ENCODE results near the gene APOE.
"Not testable (repeated sequence)": the region's sequence is repeated elsewhere in the genome, so short reads cannot be mapped to it uniquely, and the experiment has no call there.

APOE gene

GRCh38 chr19:44884566-44884965 is 21.0 kb upstream of the APOE start:
- DNase-seq: no peak

GRCh38 chr19:44886141-44886540 is 19.5 kb upstream of the APOE start:
- no peak for DNase-seq

- no peak for DNase-seq
Observed at GRCh38 chr19:44887648-44888047, 17.9 kb upstream of the APOE start.

GRCh38 chr19:44888335-44888734 is 17.3 kb upstream of the APOE start:
- DNase-seq: not testable (repeated sequence)

- no peak for DNase-seq
Observed at GRCh38 chr19:44889830-44890365, 15.7 kb upstream of the APOE start.

- DNase-seq: peak; percentile 96 to 100 (median 100)
Observed at GRCh38 chr19:44890366-44891015, 15.1 kb upstream of the APOE start.

- DNase-seq: peak in 1 of 14 donors; percentile 28
Observed at GRCh38 chr19:44891016-44891882, 14.3 kb upstream of the APOE start, which contains the start of gene TOMM40. TOMM40 (plus strand) TSS chr19:44891254; CDS start chr19:44891416, 162 bp downstream.

GRCh38 chr19:44892932-44893331 is 12.7 kb upstream of the APOE start:
- DNase-seq: no peak

GRCh38 chr19:44893332-44894051 is 12.1 kb upstream of the APOE start:
- no peak for DNase-seq

GRCh38 chr19:44894052-44894400 is 11.6 kb upstream of the APOE start:
- DNase-seq: no peak

GRCh38 chr19:44894946-44895345 is 10.7 kb upstream of the APOE start:
- no peak for DNase-seq

- no peak for DNase-seq
Observed at GRCh38 chr19:44897835-44898234, 7.8 kb upstream of the APOE start.

GRCh38 chr19:44900328-44901244 is 5.0 kb upstream of the APOE start:
- DNase-seq: no peak

- DNase-seq: no peak
Observed at GRCh38 chr19:44903216-44903601, 2.4 kb upstream of the APOE start.

- DNase-seq: peak in 13 of 14 donors; percentile 20 to 84 (median 60)
Observed at GRCh38 chr19:44903602-44904425, 1.8 kb upstream of the APOE start.

GRCh38 chr19:44904426-44904994 is 1.1 kb upstream of the APOE start:
- DNase-seq: no peak

GRCh38 chr19:44907613-44908012 is 2.0 kb downstream of the APOE start:
- no peak for DNase-seq

- no peak for DNase-seq
Observed at GRCh38 chr19:44908074-44908835, 2.7 kb downstream of the APOE start.

- DNase-seq: no peak
Observed at GRCh38 chr19:44908836-44909261, 3.3 kb downstream of the APOE start.

GRCh38 chr19:44909775-44910174 is 4.2 kb downstream of the APOE start:
- DNase-seq: no peak

Data from C1 segment of cervical spinal cord (tissue), 14 donors.